SIG-M5 treated with dmso at 0.1 percent for 504 hours (cell line): ENCODE measurements around the gene PHYH.

Source experiments
- DNase-seq: peaks from one replicate; lab custom pipeline; 2025; ENCODE audit not compliant: unreplicated experiment; lab: John Stamatoyannopoulos, UW

The PHYH gene

DNA sequence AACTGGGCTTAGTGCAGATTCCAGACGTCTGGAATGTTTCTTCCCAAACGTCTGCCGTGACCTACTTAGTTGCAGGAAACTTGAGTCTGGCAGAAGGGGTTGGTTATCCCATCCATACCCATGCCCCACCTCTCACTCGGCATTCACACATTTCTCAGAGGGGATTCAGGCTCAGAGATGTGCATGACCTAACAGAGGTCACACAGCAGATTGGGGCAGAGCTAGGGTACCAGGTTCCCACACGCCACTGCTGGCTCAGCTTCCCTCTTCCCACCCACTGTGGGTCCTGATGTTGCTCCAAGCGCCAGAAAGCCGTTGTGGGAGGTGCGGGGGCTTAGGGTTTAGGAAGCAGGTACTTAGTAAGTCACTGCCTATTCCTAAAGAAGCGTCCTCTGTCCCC lies 68.7 kb downstream of the PHYH start:
- no peak for DNase-seq
